K562 (cell line): ENCODE data around the gene P4HB. TPM values are rescaled to one million over a fixed set of nuclear protein-coding genes. Genes with fewer than 3 reads are reported as not detected.

ENCODE experiments used
- ATF1 ChIP-seq, 2 experiments: fragments of 450-650 bp in 1 of 2; IDR thresholded peaks; 2 replicates each; pipeline ENCODE4 v1.6.1; 2016; ENCODE audit warnings: missing compliant biosample characterization in 1 of 2, missing genetic modification characterization in 1 of 2
- CHCHD3 ChIP-seq: fragments of 250-450 bp; sonication (Bioruptor Pico); IDR thresholded peaks from 2 replicates; pipeline ENCODE4 v2.1.2; 2022; ENCODE audit warnings: mild to moderate bottlenecking
- DMBX1 ChIP-seq: fragments of 250-450 bp; sonication (Bioruptor Pico); IDR thresholded peaks from 2 replicates; pipeline ENCODE4 v1.8.0; 2022; ENCODE audit warnings: inconsistent platforms, mild to moderate bottlenecking, moderate library complexity, borderline replicate concordance
- FOXP1 ChIP-seq: sonication (generic); formaldehyde crosslinking; IDR thresholded peaks from 2 replicates; pipeline ENCODE4 v1.8.0; 2022; ENCODE audit warnings: mild to moderate bottlenecking, missing genetic modification reagents
- KLF16 ChIP-seq: IDR thresholded peaks from 2 replicates; pipeline ENCODE4 v1.6.1; 2016; ENCODE audit warnings: antibody characterized with exemption
- NCOA4 ChIP-seq: fragments of 450-650 bp; IDR thresholded peaks from 2 replicates; pipeline ENCODE4 v1.6.1; 2018; ENCODE audit warnings: mild to moderate bottlenecking; ENCODE audit not compliant: partially characterized antibody
- POLR2G ChIP-seq: fragments of 200-400 bp; formaldehyde crosslinking; IDR thresholded peaks from 2 replicates; pipeline ENCODE4 v1.6.1; 2017; ENCODE audit warnings: low read depth, mild to moderate bottlenecking, antibody characterized with exemption, low read length, moderate library complexity
- PREB ChIP-seq: sonication (generic); formaldehyde crosslinking; IDR thresholded peaks from 2 replicates; pipeline ENCODE4 v1.8.1; 2023; ENCODE audit warnings: mild to moderate bottlenecking, missing genetic modification reagents
- YY1 ChIP-seq, 3 experiments: IDR thresholded peaks; 2 replicates each; pipeline ENCODE4 v1.6.1; 2011; ENCODE audit warnings: low read length in 2 of 3, mild to moderate bottlenecking in 2 of 3, moderate library complexity in 2 of 3, borderline replicate concordance in 1 of 3, control low read depth in 1 of 3, low read depth in 1 of 3; ENCODE audit not compliant: insufficient read depth in 3 of 3, insufficient replicate concordance in 2 of 3, control insufficient read depth in 1 of 3, insufficient read length in 1 of 3; ENCODE audit errors: extremely low read depth in 1 of 3
- ZNF197 ChIP-seq: fragments of 200-800 bp; sonication (Bioruptor generic); IDR thresholded peaks from 2 replicates; pipeline ENCODE4 v1.6.1; 2016; ENCODE audit warnings: low read depth, missing genetic modification characterization, missing compliant biosample characterization
- ZNF780A ChIP-seq: fragments of 250-450 bp; sonication (Bioruptor Pico); IDR thresholded peaks from 2 replicates; pipeline ENCODE4 v1.5.0; 2021; ENCODE audit warnings: mild to moderate bottlenecking
- polyA plus RNA-seq, 8 experiments: library from polyadenylated mRNA; depleted of rRNA in 4 of 8; stranded (reverse) in 5 of 8; unstranded in 3 of 8; fragments of >200 nt; fragmentation: Nextera tagmentation in 2 of 8; fragmentation: Illumina TruSeq in 1 of 8; extraction: Ambion mirVana in 2 of 8; extraction: Trizol in 1 of 8; gene quantifications; 2 replicates each; pipeline versions ENCODE4 v1.2.1 to v1.2.3, GENCODE V29; 2011 to 2014; ENCODE audit warnings: inconsistent platforms in 1 of 8, missing spikeins in 1 of 8
- total RNA-seq, 7 experiments: library from RNA; depleted of rRNA in 6 of 7; stranded (reverse); fragments of >200 nt in 6 of 7; fragmentation: Illumina TruSeq in 2 of 7; extraction: Trizol in 2 of 7; gene quantifications; 2 replicates each; pipeline versions ENCODE4 v1.2.1 to v1.2.3, GENCODE V29; 2011 to 2021; ENCODE audit warnings: low replicate concordance in 1 of 7
- TF ChIP-seq, protein P1 (sequence below): fragments of 450-650 bp; IDR thresholded peaks from 2 replicates; pipeline ENCODE4 v1.6.1; 2016; ENCODE audit warnings: low read depth
- TF ChIP-seq, protein P2 (sequence below): fragments of 250-450 bp; sonication (Bioruptor Pico); IDR thresholded peaks from 2 replicates; pipeline ENCODE4 v1.5.0; 2021; ENCODE audit warnings: mild to moderate bottlenecking, moderate library complexity

Gene P4HB
- total and polyA plus RNA-seq, 9 of the 15 experiments (the other 6 are each of a cell fraction or from before 2014, with no cell fraction given): 4.4 to 645 (median 325) TPM

DNA sequence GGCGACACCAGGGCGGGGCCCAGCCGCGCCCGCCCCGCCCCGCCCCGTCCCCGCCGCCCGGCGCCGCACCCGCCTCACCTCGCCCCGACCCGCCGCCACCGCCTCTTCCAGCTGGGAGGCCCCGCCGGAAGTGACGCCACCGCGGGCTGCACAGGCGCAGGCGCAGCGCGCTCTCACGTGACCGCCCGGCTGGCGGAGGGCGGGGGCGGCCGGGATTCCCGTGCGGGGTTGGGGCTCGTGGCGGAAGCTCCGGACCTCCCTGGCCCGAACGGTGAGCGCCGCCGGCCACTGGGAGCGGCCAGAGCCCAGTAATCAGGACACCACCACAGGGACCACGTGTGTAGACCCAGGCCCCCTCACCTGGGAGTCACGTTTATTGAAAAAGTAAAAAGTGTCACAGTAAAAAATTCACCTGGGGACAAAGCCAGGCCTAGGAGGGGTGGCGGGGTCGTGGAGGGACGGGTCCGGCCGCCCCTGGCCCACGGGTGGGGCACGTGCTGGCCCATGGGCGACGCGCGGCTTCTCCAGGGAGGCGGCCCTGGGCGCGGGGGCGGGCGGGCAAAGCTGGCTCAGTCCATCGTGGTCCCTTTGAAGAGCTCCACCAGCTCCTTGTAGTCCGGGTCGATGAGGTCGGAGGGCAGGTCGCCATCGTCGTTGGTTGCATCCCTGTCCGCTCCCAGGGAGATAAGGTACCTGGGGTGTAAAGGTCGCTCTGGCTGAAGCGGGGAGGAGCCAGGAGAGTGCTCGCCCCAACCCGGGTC lies 27.0 kb downstream of the P4HB start, which contains the start of gene MCRIP1 (continued):
- TF ChIP-seq DMBX1 (CRISPR knock-in tag): 0 out of 2 replicates have a peak, but pooled peaks have one; percentile 36
- no peak for TF ChIP-seq ZNF780A (CRISPR knock-in tag)
- TF ChIP-seq POLR2G: peak; percentile 90
- peak; percentile 96 for TF ChIP-seq FOXP1 (CRISPR knock-in tag)
- TF ChIP-seq, protein P1, sequence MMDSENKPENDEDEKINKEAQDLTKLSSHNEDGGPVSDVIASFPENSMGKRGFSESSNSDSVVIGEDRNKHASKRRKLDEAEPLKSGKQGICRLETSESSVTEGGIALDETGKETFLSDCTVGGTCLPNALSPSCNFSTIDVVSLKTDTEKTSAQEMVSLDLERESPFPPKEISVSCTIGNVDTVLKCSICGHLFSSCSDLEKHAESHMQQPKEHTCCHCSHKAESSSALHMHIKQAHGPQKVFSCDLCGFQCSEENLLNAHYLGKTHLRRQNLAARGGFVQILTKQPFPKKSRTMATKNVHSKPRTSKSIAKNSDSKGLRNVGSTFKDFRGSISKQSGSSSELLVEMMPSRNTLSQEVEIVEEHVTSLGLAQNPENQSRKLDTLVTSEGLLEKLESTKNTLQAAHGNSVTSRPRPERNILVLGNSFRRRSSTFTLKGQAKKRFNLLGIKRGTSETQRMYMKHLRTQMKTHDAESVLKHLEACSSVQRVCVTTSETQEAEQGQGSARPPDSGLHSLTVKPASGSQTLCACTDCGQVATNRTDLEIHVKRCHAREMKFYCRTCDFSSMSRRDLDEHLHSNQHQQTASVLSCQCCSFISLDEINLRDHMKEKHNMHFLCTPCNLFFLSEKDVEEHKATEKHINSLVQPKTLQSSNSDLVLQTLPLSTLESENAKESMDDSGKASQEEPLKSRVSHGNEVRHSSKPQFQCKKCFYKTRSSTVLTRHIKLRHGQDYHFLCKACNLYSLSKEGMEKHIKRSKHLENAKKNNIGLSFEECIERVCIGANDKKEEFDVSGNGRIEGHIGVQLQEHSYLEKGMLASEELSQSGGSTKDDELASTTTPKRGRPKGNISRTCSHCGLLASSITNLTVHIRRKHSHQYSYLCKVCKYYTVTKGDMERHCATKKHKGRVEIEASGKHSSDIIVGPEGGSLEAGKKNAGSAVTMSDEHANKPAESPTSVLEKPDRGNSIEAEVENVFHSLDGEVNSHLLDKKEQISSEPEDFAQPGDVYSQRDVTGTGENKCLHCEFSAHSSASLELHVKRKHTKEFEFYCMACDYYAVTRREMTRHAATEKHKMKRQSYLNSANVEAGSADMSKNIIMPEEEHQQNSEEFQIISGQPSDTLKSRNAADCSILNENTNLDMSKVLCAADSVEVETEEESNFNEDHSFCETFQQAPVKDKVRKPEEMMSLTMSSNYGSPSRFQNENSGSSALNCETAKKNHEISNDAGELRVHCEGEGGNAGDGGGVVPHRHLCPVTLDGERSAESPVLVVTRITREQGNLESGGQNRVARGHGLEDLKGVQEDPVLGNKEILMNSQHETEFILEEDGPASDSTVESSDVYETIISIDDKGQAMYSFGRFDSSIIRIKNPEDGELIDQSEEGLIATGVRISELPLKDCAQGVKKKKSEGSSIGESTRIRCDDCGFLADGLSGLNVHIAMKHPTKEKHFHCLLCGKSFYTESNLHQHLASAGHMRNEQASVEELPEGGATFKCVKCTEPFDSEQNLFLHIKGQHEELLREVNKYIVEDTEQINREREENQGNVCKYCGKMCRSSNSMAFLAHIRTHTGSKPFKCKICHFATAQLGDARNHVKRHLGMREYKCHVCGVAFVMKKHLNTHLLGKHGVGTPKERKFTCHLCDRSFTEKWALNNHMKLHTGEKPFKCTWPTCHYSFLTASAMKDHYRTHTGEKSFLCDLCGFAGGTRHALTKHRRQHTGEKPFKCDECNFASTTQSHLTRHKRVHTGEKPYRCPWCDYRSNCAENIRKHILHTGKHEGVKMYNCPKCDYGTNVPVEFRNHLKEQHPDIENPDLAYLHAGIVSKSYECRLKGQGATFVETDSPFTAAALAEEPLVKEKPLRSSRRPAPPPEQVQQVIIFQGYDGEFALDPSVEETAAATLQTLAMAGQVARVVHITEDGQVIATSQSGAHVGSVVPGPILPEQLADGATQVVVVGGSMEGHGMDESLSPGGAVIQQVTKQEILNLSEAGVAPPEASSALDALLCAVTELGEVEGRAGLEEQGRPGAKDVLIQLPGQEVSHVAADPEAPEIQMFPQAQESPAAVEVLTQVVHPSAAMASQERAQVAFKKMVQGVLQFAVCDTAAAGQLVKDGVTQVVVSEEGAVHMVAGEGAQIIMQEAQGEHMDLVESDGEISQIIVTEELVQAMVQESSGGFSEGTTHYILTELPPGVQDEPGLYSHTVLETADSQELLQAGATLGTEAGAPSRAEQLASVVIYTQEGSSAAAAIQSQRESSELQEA: no peak
- TF ChIP-seq KLF16: no peak
- TF ChIP-seq ZNF197 (CRISPR knock-in tag): no peak
- TF ChIP-seq ATF1 (CRISPR knock-in tag; IDR thresholded peaks at IDR 0.05): no peak
- peak; percentile 72 for TF ChIP-seq ATF1 (tag; IDR thresholded peaks at IDR 0.05)
- 0 out of 2 replicates have a peak, but pooled peaks have one; percentile 44 for TF ChIP-seq PREB
- TF ChIP-seq NCOA4: no peak
- no peak for TF ChIP-seq CHCHD3 (CRISPR knock-in tag)
- peak in 2 of 3 experiments; percentile 21 to 57 for TF ChIP-seq YY1 (IDR thresholded peaks at IDR 0.05; ENCODE audit: borderline replicate concordance in 1 of 3, control insufficient read depth in 1 of 3, extremely low read depth in 1 of 3, insufficient read depth in 3 of 3, insufficient read length in 1 of 3, insufficient replicate concordance in 2 of 3, low read depth in 1 of 3, low read length in 2 of 3)
- TF ChIP-seq, protein P2, sequence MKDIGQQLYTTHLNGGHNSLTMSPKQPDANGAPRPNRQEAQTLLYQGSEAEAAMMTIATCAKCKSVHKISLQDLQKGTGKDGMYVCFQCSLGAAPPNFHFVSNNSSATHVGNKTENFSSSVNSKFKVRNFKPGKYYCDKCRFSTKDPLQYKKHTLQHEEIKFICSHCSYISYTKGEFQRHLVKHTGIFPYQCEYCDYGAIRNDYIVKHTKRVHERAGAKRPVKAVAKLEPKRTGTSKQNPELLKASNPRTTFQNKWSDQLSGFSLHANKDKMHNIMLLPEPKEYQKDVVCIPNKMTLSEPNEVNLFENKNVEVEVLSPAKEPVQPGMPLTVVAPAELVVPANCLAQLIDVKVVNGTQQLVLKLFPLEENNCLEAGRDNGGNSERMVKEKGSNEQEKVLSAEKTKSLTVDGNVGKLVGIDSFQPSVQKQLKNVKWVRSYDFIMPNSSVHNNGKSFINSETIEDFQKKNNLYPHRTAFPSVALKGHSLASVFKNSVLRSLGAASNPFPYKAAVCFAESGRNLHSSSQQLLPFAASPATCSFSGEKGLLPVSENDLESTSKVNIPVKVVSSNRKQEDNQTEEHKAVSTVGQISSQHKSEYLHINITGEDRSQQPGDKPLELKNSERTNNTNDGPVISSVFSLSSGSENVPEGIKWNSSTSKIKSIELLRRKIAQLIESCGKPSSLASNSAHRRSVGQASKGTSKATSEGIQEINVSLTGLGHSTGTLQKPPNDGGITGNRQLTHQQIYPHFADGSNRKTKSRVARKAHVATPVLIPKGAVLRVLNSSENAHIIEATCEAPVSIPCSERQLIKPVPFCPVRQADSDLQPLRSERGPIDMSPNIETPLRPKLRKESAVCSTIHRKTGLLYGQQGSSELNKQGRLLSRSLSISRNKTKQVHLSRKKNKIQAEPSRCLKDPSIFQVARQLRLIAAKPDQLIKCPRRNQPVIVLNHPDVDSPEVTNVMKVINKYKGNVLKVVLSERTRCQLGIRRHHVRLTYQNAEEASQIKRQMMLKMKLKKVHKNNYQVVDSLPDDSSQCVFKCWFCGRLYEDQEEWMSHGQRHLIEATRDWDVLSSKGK (CRISPR knock-in tag): no peak
